Brain microvascular endothelial cell (primary cell): ENCODE data around the gene CBLL2.
A peak's percentile ranks its signal among the peaks of the same experiment; 100 is the strongest.

Source experiments
- DNase-seq: peaks from one replicate; pipeline ENCODE4 v3.0.0-alpha.2; 2020
- H3K27ac ChIP-seq: fragments of 250-450 bp; sonication (Bioruptor Pico); 2 replicates; pipeline ENCODE4 v1.5.1; 2020; ENCODE audit warnings: mild to moderate bottlenecking, moderate library complexity
- H3K27me3 ChIP-seq: fragments of 250-450 bp; sonication (Bioruptor Pico); replicated peaks from 2 replicates; pipeline ENCODE4 v1.5.1; 2020; ENCODE audit warnings: mild to moderate bottlenecking
- H3K36me3 ChIP-seq: fragments of 250-450 bp; sonication (Bioruptor Pico); replicated peaks from 2 replicates; pipeline ENCODE4 v1.5.1; 2020; ENCODE audit warnings: mild to moderate bottlenecking
- H3K4me3 ChIP-seq: 2 replicates; pipeline ENCODE4 v1.5.1; 2011; ENCODE audit warnings: low read depth, mild to moderate bottlenecking, control low read depth, low read length, moderate library complexity
- CTCF ChIP-seq: IDR thresholded peaks from 2 replicates; pipeline ENCODE4 v1.5.1; 2011; ENCODE audit warnings: low read depth, mild to moderate bottlenecking, moderate library complexity, low read length, control low read depth, inconsistent platforms; ENCODE audit errors: missing control alignments
- in situ Hi-C: cut with HindIII; loops from 2 replicates; pipeline ENCODE4 v1.10.0; 2017; ENCODE audit warnings: low sequenced_read_pairs, low pct_ligation_motif_present

Gene CBLL2

DNA sequence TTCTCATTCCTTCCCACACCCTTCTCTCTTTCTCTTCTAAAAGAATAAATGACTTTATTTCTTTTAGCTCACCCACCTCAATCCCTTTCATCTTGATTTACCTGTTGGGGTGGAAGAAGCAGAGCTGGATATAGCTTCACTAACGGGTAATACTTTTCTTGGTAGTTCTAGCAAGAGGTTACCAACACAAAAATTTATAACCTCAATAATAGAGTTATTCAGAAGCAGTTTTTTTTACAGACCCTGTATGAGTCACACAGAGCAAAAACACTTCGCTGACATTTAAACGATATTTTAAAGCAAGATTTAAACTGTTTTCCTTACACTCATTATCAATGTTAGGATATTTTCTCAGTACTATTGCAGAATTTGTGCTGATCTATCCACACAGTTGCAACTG, 42.4 kb downstream of the CBLL2 start:
- in situ Hi-C loops = no loop called here
- H3K4me3 ChIP-seq = no peak overlapping the region
- H3K27me3 ChIP-seq = no peaks in the 10 kb centered on the region
- TF ChIP-seq CTCF = no peak
- no peaks in the 10 kb centered on the region for H3K36me3 ChIP-seq
- H3K27ac ChIP-seq = no peak overlapping the region
- no peak for DNase-seq

DNA sequence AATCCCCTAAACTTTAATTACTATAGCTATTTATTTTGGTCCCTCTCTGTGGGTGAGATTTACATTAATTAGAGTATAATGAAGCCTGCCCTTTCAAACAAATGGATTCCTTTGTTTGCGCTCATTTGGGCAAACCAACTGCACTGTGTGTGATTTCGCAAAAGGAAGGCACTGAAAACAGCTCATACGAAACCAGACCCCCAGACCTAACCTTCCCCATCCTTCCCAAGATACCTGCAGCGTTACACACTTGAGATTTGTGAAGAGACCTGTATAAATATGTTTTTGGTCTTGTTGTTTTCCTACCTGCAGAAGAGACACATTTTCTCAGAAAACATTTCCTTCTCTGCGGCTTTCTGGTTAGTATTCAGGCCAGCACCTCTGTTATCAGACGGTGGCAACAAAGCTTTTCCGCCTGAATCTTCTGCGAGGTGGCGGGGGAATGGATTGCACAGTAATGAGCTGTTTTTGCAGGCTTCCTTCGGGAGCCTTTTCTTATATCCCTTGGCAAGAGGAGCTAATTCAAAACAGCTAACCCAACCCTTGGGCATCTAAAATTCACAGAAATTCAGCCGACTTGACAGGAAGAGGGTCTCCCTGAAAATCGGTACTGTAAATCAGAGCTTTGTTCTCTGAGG, 47.6 kb downstream of the CBLL2 start:
- DNase-seq = no peak
- TF ChIP-seq CTCF = no peak
- Histone ChIP-seq H3K27me3 (no peaks in the 10 kb centered on the region), H3K36me3 (no peaks in the 10 kb centered on the region), H3K27ac (no peak overlapping the region), H3K4me3 (no peak overlapping the region)
- in situ Hi-C loops = no loop called here

DNA sequence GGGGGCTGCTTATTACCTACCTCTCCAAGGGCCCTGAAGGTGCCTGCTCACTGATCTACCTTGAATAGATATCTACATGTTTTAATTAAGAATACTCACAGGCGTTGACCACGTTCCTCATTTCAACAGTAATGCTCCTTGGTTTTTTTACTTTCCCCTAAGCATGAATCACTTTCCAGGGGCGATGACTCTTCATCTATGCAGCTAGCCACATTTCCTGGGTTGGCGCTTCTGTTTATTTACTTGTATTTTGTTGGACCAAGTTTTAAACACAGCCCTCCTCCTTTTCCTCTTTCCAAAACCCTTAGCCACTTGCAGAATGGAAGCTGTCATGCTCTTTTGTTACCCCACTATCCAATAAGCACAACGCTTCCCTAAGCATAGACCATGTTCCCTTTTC, 50.8 kb downstream of the CBLL2 start:
- Histone ChIP-seq H3K4me3 (no peak overlapping the region), H3K27me3 (no peaks in the 10 kb centered on the region), H3K36me3 (no peaks in the 10 kb centered on the region), H3K27ac (no peak overlapping the region)
- in situ Hi-C loops = no loop called here
- DNase-seq = peak; percentile 52
- no peak for TF ChIP-seq CTCF
